Measurements from ENCODE around the gene IL13RA1. TPM values are rescaled to one million over a fixed set of nuclear protein-coding genes. Genes with fewer than 3 reads are reported as not detected.

The IL13RA1 gene
- total RNA-seq, 1 donor from 2014 or later = 78.7 TPM

GRCh38 chrX:118763489-118763888 is 36.1 kb downstream of the IL13RA1 start:
- H3K27ac Mint-ChIP-seq (ENCODE audit: unreplicated experiment) = no peak overlapping the region
- H3K36me3 Mint-ChIP-seq (ENCODE audit: unreplicated experiment) = peaks cover 7% of the 10 kb centered on the region
- H3K9me3 Mint-ChIP-seq (ENCODE audit: unreplicated experiment) = no peaks in the 10 kb centered on the region
- no peak overlapping the region for H3K4me3 Mint-ChIP-seq (ENCODE audit: unreplicated experiment)
- H3K4me1 Mint-ChIP-seq (ENCODE audit: unreplicated experiment) = no peaks in the 10 kb centered on the region
- DNase-seq (ENCODE audit: extremely low spot score, unreplicated experiment) = no peak
- TF ChIP-seq, protein P1, sequence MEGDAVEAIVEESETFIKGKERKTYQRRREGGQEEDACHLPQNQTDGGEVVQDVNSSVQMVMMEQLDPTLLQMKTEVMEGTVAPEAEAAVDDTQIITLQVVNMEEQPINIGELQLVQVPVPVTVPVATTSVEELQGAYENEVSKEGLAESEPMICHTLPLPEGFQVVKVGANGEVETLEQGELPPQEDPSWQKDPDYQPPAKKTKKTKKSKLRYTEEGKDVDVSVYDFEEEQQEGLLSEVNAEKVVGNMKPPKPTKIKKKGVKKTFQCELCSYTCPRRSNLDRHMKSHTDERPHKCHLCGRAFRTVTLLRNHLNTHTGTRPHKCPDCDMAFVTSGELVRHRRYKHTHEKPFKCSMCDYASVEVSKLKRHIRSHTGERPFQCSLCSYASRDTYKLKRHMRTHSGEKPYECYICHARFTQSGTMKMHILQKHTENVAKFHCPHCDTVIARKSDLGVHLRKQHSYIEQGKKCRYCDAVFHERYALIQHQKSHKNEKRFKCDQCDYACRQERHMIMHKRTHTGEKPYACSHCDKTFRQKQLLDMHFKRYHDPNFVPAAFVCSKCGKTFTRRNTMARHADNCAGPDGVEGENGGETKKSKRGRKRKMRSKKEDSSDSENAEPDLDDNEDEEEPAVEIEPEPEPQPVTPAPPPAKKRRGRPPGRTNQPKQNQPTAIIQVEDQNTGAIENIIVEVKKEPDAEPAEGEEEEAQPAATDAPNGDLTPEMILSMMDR (IDR thresholded peaks at IDR 0.05) = no peak
- no peaks in the 10 kb centered on the region for H3K27me3 Mint-ChIP-seq (ENCODE audit: unreplicated experiment)

GRCh38 chrX:118764122-118764521 is 36.7 kb downstream of the IL13RA1 start:
- Mint-ChIP-seq H3K27me3 (ENCODE audit: unreplicated experiment) (no peaks in the 10 kb centered on the region), H3K4me1 (ENCODE audit: unreplicated experiment) (no peaks in the 10 kb centered on the region), H3K4me3 (ENCODE audit: unreplicated experiment) (no peak overlapping the region), H3K9me3 (ENCODE audit: unreplicated experiment) (no peaks in the 10 kb centered on the region), H3K36me3 (ENCODE audit: unreplicated experiment) (peaks cover 3% of the 10 kb centered on the region), H3K27ac (ENCODE audit: unreplicated experiment) (no peak overlapping the region)
- TF ChIP-seq, protein P1 (IDR thresholded peaks at IDR 0.05) = no peak
- no peak for DNase-seq (ENCODE audit: extremely low spot score, unreplicated experiment)

- TF ChIP-seq, protein P1 (IDR thresholded peaks at IDR 0.05) = no peak
- Mint-ChIP-seq H3K36me3 (ENCODE audit: unreplicated experiment) (peaks cover 13% of the 10 kb centered on the region), H3K4me3 (ENCODE audit: unreplicated experiment) (no peak overlapping the region), H3K27ac (ENCODE audit: unreplicated experiment) (no peak overlapping the region), H3K27me3 (ENCODE audit: unreplicated experiment) (no peaks in the 10 kb centered on the region), H3K9me3 (ENCODE audit: unreplicated experiment) (no peaks in the 10 kb centered on the region), H3K4me1 (ENCODE audit: unreplicated experiment) (no peaks in the 10 kb centered on the region)
- DNase-seq (ENCODE audit: extremely low spot score, unreplicated experiment) = no peak
Observed at GRCh38 chrX:118770133-118770760, 42.8 kb downstream of the IL13RA1 start.

- no peak for DNase-seq (ENCODE audit: extremely low spot score, unreplicated experiment)
- no peaks in the 10 kb centered on the region for H3K9me3 Mint-ChIP-seq (ENCODE audit: unreplicated experiment)
- TF ChIP-seq, protein P1 (IDR thresholded peaks at IDR 0.05) = no peak
- no peak overlapping the region for H3K4me3 Mint-ChIP-seq (ENCODE audit: unreplicated experiment)
- no peak overlapping the region for H3K27ac Mint-ChIP-seq (ENCODE audit: unreplicated experiment)
- H3K4me1 Mint-ChIP-seq (ENCODE audit: unreplicated experiment) = no peaks in the 10 kb centered on the region
- H3K36me3 Mint-ChIP-seq (ENCODE audit: unreplicated experiment) = peaks cover 17% of the 10 kb centered on the region
- no peaks in the 10 kb centered on the region for H3K27me3 Mint-ChIP-seq (ENCODE audit: unreplicated experiment)
Observed at GRCh38 chrX:118772051-118772450, 44.6 kb downstream of the IL13RA1 start.

DNA sequence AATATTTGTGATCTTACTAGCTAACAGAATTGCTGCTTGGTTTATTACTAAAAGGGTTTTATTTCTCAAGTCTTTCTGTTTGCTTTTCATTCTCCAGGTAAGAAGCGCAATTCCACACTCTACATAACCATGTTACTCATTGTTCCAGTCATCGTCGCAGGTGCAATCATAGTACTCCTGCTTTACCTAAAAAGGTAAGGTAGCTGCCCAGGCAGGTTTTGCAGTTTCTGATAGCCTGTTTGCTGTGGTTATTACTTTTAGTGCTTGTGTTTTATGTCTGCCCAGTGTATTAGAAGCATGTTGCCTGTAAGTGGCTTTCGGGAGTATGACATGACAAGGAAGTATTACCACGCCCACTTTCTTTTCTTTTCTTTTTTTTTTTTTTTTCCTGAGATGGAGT is 46.4 kb downstream of the IL13RA1 start:
- peaks cover 14% of the 10 kb centered on the region for H3K36me3 Mint-ChIP-seq (ENCODE audit: unreplicated experiment)
- H3K4me3 Mint-ChIP-seq (ENCODE audit: unreplicated experiment) = no peak overlapping the region
- no peak overlapping the region for H3K27ac Mint-ChIP-seq (ENCODE audit: unreplicated experiment)
- no peak for DNase-seq (ENCODE audit: extremely low spot score, unreplicated experiment)
- H3K9me3 Mint-ChIP-seq (ENCODE audit: unreplicated experiment) = no peaks in the 10 kb centered on the region
- no peaks in the 10 kb centered on the region for H3K4me1 Mint-ChIP-seq (ENCODE audit: unreplicated experiment)
- no peaks in the 10 kb centered on the region for H3K27me3 Mint-ChIP-seq (ENCODE audit: unreplicated experiment)
- TF ChIP-seq, protein P1 (IDR thresholded peaks at IDR 0.05) = no peak
